Neural cell (in vitro differentiated cells): ENCODE results near the gene TMA7B. TPM values are rescaled to one million over a fixed set of nuclear protein-coding genes. Genes with fewer than 3 reads are reported as not detected.

ENCODE experiments used
- H2AFZ ChIP-seq: fragments of 200-600, 300-800 bp; sonication (generic), shearing (Covaris generic); 2 replicates; pipeline ENCODE4 v1.6.0; 2014; ENCODE audit warnings: low read depth, mild to moderate bottlenecking, antibody characterized with exemption, low read length, moderate library complexity
- H3F3A ChIP-seq: fragments of 200-600 bp; shearing (Covaris generic); 2 replicates; pipeline ENCODE4 v1.6.1; 2016; ENCODE audit warnings: mild to moderate bottlenecking, moderate library complexity, mixed read lengths, antibody characterized with exemption, low read length; ENCODE audit not compliant: insufficient read depth, poor library complexity, severe bottlenecking
- H3K27ac ChIP-seq: fragments of 200-600, 300-800 bp; sonication (generic), shearing (Covaris generic); 2 replicates; pipeline ENCODE4 v1.5.1; 2014; ENCODE audit warnings: mild to moderate bottlenecking, low read length, moderate library complexity
- H3K27me3 ChIP-seq: fragments of 300-800, 200-600 bp; sonication (generic), shearing (Covaris generic); 2 replicates; pipeline ENCODE4 v1.6.0; 2014; ENCODE audit warnings: mild to moderate bottlenecking, low read depth, low read length, moderate library complexity; ENCODE audit not compliant: insufficient read depth
- H3K36me3 ChIP-seq: fragments of 300-800, 200-600 bp; sonication (generic), shearing (Covaris generic); 2 replicates; pipeline ENCODE4 v1.5.1; 2014; ENCODE audit warnings: mild to moderate bottlenecking, antibody characterized with exemption, low read length, moderate library complexity; ENCODE audit not compliant: insufficient read depth
- H3K4me2 ChIP-seq: fragments of 300-800, 200-600 bp; sonication (generic), shearing (Covaris generic); 2 replicates; pipeline ENCODE4 v1.6.0; 2014; ENCODE audit warnings: mild to moderate bottlenecking, low read length
- H3K4me3 ChIP-seq: fragments of 300-800, 200-600 bp; sonication (generic), shearing (Covaris generic); 2 replicates; pipeline ENCODE4 v1.5.1; 2014; ENCODE audit warnings: mild to moderate bottlenecking, low read length, moderate library complexity
- H3K79me2 ChIP-seq: fragments of 200-600 bp; shearing (Covaris generic); replicated peaks from 2 replicates; pipeline ENCODE4 v1.6.0; 2014; ENCODE audit warnings: mild to moderate bottlenecking, low read length, moderate library complexity; ENCODE audit not compliant: insufficient read depth
- H3K9ac ChIP-seq: fragments of 300-800, 200-600 bp; sonication (generic), shearing (Covaris generic); 2 replicates; pipeline ENCODE4 v1.6.1; 2016; ENCODE audit warnings: mild to moderate bottlenecking, low read length, mixed read lengths
- H3K9me2 ChIP-seq: fragments of 200-600 bp; shearing (Covaris generic); 2 replicates; pipeline ENCODE4 v1.6.1; 2016; ENCODE audit warnings: mild to moderate bottlenecking, low read length, mixed read lengths; ENCODE audit not compliant: insufficient read depth
- H3K9me3 ChIP-seq: fragments of 200-600, 300-800 bp; sonication (generic), shearing (Covaris generic); 2 replicates; pipeline ENCODE4 v1.6.1; 2016; ENCODE audit warnings: mild to moderate bottlenecking, mixed run types, low read length, moderate library complexity, mixed read lengths
- H4K20me1 ChIP-seq: fragments of 200-600 bp; shearing (Covaris generic); 2 replicates; pipeline ENCODE4 v1.6.1; 2016; ENCODE audit warnings: mild to moderate bottlenecking, mixed run types; ENCODE audit not compliant: insufficient read depth
- EP300 ChIP-seq: fragments of 450-650 bp; conservative IDR thresholded peaks from 2 replicates; pipeline ENCODE4 v1.6.1; 2014; ENCODE audit warnings: antibody characterized with exemption, mild to moderate bottlenecking, moderate library complexity; ENCODE audit not compliant: poor library complexity, severe bottlenecking
- EZH2 ChIP-seq: fragments of 200-600, 300-800 bp; shearing (Covaris generic), sonication (generic); IDR thresholded peaks from 2 replicates; pipeline ENCODE4 v1.6.1; 2014; ENCODE audit warnings: antibody characterized with exemption, low read length, borderline replicate concordance, mild to moderate bottlenecking; ENCODE audit not compliant: insufficient read depth, poor library complexity, severe bottlenecking
- MXI1 ChIP-seq: fragments of 450-650 bp; conservative IDR thresholded peaks from 2 replicates; pipeline ENCODE4 v1.6.1; 2014; ENCODE audit warnings: antibody characterized with exemption, mild to moderate bottlenecking; ENCODE audit not compliant: poor library complexity, severe bottlenecking
- POLR2AphosphoS5 ChIP-seq: IDR thresholded peaks from 2 replicates; pipeline ENCODE4 v1.6.1; 2012
- RAD21 ChIP-seq: fragments of 450-650 bp; conservative IDR thresholded peaks from 2 replicates; pipeline ENCODE4 v1.6.1; 2014; ENCODE audit warnings: antibody characterized with exemption, mild to moderate bottlenecking, moderate library complexity
- SMC3 ChIP-seq: fragments of 450-650 bp; conservative IDR thresholded peaks from 2 replicates; pipeline ENCODE4 v1.6.1; 2014; ENCODE audit warnings: antibody characterized with exemption, mild to moderate bottlenecking, moderate library complexity; ENCODE audit not compliant: poor library complexity
- TAF1 ChIP-seq: IDR thresholded peaks from 2 replicates; pipeline ENCODE4 v1.6.1; 2012; ENCODE audit warnings: low read depth
- polyA plus RNA-seq: library from polyadenylated mRNA; depleted of rRNA; stranded (reverse); fragments of >200 nt; gene quantifications from 2 replicates; pipeline ENCODE4 v1.2.3, GENCODE V29; 2014
- TF ChIP-seq, protein P1 (sequence below): fragments of 450-650 bp; IDR thresholded peaks from 2 replicates; pipeline ENCODE4 v1.5.1; 2014; ENCODE audit warnings: antibody characterized with exemption, mild to moderate bottlenecking, moderate library complexity; ENCODE audit not compliant: poor library complexity, severe bottlenecking
- TF ChIP-seq, protein P2 (sequence below): IDR thresholded peaks from 2 replicates; pipeline ENCODE4 v1.6.1; 2012; ENCODE audit warnings: borderline replicate concordance

Gene TMA7B
- polyA plus RNA-seq, 1 donor from 2014 or later = not detected

DNA sequence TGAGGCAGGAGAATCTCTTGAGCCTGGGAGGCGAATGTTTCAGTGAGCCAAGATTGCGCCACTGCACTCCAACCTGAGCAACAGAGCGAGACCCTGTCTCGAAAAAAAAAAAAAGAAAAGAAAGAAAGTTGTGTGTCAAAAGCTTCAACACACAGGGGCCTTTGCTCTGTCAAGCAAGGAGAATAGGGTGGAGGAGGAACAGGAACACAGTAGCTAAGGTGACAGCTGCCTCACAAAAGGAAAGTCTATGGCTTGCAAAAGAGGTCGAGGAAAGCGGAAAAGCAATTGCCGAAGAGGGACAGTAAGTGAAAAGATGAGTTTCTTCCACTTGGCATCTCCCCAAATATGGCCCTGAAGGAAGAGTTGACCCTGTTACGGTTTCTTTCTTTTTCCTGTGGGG, 26.5 kb upstream of the TMA7B start:
- no peak overlapping the region for H3K27ac ChIP-seq
- H3K27me3 ChIP-seq = no peaks in the 10 kb centered on the region
- H3K4me3 ChIP-seq = no peak overlapping the region
- H3F3A ChIP-seq = no peaks in the 10 kb centered on the region
- no peaks in the 10 kb centered on the region for H3K79me2 ChIP-seq
- H3K9ac ChIP-seq = no peak overlapping the region
- H4K20me1 ChIP-seq = no peaks in the 10 kb centered on the region
- TF ChIP-seq EP300 (no peak), SMC3 (no peak), MXI1 (no peak), POLR2AphosphoS5 (no peak), RAD21 (no peak), TAF1 (no peak), EZH2 (no peak)
- TF ChIP-seq, protein P1, sequence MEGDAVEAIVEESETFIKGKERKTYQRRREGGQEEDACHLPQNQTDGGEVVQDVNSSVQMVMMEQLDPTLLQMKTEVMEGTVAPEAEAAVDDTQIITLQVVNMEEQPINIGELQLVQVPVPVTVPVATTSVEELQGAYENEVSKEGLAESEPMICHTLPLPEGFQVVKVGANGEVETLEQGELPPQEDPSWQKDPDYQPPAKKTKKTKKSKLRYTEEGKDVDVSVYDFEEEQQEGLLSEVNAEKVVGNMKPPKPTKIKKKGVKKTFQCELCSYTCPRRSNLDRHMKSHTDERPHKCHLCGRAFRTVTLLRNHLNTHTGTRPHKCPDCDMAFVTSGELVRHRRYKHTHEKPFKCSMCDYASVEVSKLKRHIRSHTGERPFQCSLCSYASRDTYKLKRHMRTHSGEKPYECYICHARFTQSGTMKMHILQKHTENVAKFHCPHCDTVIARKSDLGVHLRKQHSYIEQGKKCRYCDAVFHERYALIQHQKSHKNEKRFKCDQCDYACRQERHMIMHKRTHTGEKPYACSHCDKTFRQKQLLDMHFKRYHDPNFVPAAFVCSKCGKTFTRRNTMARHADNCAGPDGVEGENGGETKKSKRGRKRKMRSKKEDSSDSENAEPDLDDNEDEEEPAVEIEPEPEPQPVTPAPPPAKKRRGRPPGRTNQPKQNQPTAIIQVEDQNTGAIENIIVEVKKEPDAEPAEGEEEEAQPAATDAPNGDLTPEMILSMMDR = no peak
- TF ChIP-seq, protein P2, sequence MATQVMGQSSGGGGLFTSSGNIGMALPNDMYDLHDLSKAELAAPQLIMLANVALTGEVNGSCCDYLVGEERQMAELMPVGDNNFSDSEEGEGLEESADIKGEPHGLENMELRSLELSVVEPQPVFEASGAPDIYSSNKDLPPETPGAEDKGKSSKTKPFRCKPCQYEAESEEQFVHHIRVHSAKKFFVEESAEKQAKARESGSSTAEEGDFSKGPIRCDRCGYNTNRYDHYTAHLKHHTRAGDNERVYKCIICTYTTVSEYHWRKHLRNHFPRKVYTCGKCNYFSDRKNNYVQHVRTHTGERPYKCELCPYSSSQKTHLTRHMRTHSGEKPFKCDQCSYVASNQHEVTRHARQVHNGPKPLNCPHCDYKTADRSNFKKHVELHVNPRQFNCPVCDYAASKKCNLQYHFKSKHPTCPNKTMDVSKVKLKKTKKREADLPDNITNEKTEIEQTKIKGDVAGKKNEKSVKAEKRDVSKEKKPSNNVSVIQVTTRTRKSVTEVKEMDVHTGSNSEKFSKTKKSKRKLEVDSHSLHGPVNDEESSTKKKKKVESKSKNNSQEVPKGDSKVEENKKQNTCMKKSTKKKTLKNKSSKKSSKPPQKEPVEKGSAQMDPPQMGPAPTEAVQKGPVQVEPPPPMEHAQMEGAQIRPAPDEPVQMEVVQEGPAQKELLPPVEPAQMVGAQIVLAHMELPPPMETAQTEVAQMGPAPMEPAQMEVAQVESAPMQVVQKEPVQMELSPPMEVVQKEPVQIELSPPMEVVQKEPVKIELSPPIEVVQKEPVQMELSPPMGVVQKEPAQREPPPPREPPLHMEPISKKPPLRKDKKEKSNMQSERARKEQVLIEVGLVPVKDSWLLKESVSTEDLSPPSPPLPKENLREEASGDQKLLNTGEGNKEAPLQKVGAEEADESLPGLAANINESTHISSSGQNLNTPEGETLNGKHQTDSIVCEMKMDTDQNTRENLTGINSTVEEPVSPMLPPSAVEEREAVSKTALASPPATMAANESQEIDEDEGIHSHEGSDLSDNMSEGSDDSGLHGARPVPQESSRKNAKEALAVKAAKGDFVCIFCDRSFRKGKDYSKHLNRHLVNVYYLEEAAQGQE = no peak
- no peaks in the 10 kb centered on the region for H3K36me3 ChIP-seq
- H3K4me2 ChIP-seq = no peak overlapping the region
- no peak overlapping the region for H2AFZ ChIP-seq
- no peaks in the 10 kb centered on the region for H3K9me3 ChIP-seq
- no peaks in the 10 kb centered on the region for H3K9me2 ChIP-seq

DNA sequence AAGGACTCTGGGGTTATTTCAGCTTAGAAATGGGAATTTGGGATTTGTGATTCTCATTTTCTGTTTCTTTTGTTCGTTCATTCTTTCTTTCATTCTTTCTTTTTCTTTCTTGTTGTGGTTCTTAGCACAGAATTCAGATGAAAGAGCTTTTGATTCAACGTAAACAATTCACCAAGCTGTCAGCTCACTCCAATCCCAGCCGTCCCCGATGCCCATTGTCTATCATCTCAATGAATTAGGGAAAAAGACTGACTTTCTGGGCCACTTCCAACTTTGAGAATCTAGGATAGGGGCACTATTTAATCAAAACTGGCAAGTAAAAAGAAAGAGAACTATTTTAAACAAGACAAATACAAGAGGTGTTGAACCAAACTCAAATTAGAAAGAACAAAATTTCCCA, 25.1 kb upstream of the TMA7B start:
- Histone ChIP-seq H3K9ac (no peak overlapping the region), H3K9me3 (no peaks in the 10 kb centered on the region), H3K4me2 (no peak overlapping the region), H3K27ac (no peak overlapping the region), H3K36me3 (no peaks in the 10 kb centered on the region), H3F3A (no peaks in the 10 kb centered on the region), H3K9me2 (no peaks in the 10 kb centered on the region), H3K27me3 (no peaks in the 10 kb centered on the region), H3K79me2 (no peaks in the 10 kb centered on the region), H3K4me3 (no peak overlapping the region), H2AFZ (no peak overlapping the region), H4K20me1 (no peaks in the 10 kb centered on the region)
- TF ChIP-seq, protein P2 = no peak
- TF ChIP-seq TAF1 (no peak), MXI1 (no peak), SMC3 (no peak), EZH2 (no peak), POLR2AphosphoS5 (no peak), RAD21 (no peak), EP300 (no peak)
- TF ChIP-seq, protein P1 = no peak
